ENCODE results near the gene PTPRG.

GRCh38 chr3:61967937-61968336 is 406.6 kb downstream of the PTPRG start:
- TF ChIP-seq EZH2 (IDR thresholded peaks at IDR 0.05; ENCODE audit: borderline replicate concordance, low read depth, low read length, poor library complexity, severe bottlenecking) (no peak), CTCF (conservative IDR thresholded peaks at IDR 0.05; ENCODE audit: low read depth, low read length) (no peak)
